Measurements from ENCODE around the gene YAP1. TPM values are rescaled to one million over a fixed set of nuclear protein-coding genes. Genes with fewer than 3 reads are reported as not detected.

YAP1 gene
- total and polyA plus RNA-seq, 2 donors (not counting 1 experiment from before 2014, with no cell fraction given) = 116 to 169 TPM

GRCh38 chr11:102269927-102270326, 159.7 kb downstream of the YAP1 start:
- TF ChIP-seq EZH2 (IDR thresholded peaks at IDR 0.05; ENCODE audit: low read length, missing control alignments) = no peak
- TF ChIP-seq CTCF (conservative IDR thresholded peaks at IDR 0.05 in 1 of 2, IDR thresholded peaks at IDR 0.05 in 1 of 2; ENCODE audit: low read depth in 1 of 2, low read length in 2 of 2) = no peak
- H3K27ac ChIP-seq (ENCODE audit: insufficient read depth, low read length) = no peak overlapping the region
- H3K27me3 ChIP-seq (ENCODE audit: control insufficient read depth, insufficient read depth, low read length) = no peaks in the 10 kb centered on the region
- peak; percentile 29 to 74 for DNase-seq (ENCODE audit: low read depth in 2 of 2)
- no peaks in the 10 kb centered on the region for H4K20me1 ChIP-seq (ENCODE audit: control insufficient read depth, extremely low read depth, insufficient read depth, low read length)
- peaks cover 13% of the 10 kb centered on the region for H3K4me1 ChIP-seq (ENCODE audit: control insufficient read depth, extremely low read depth, insufficient read depth, low read length)
- H3K4me2 ChIP-seq (ENCODE audit: extremely low read depth, insufficient read depth, low read length) = peak overlapping the region; percentile 27
- H3K36me3 ChIP-seq (ENCODE audit: control insufficient read depth, insufficient read depth, low read length) = no peaks in the 10 kb centered on the region
- H2AFZ ChIP-seq (ENCODE audit: low read length) = no peak overlapping the region
- no peak overlapping the region for H3K9ac ChIP-seq (ENCODE audit: insufficient read depth, low read length)
- no peak overlapping the region for H3K4me3 ChIP-seq (replicated peaks in 1 of 4; ENCODE audit: control extremely low read depth in 1 of 4, insufficient read depth in 1 of 4, low read depth in 3 of 4, low read length in 4 of 4)
- H3K9me3 ChIP-seq (ENCODE audit: control insufficient read depth, insufficient read depth, low read depth, low read length) = no peaks in the 10 kb centered on the region
- no peaks in the 10 kb centered on the region for H3K79me2 ChIP-seq (ENCODE audit: control insufficient read depth, insufficient read depth, low read length)

GRCh38 chr11:102272047-102272824, 162.0 kb downstream of the YAP1 start:
- no peak for DNase-seq (ENCODE audit: low read depth in 2 of 2)
- Histone ChIP-seq H3K4me1 (ENCODE audit: control insufficient read depth, extremely low read depth, insufficient read depth, low read length) (peaks cover 13% of the 10 kb centered on the region), H2AFZ (ENCODE audit: low read length) (no peak overlapping the region), H3K27me3 (ENCODE audit: control insufficient read depth, insufficient read depth, low read length) (no peaks in the 10 kb centered on the region), H4K20me1 (ENCODE audit: control insufficient read depth, extremely low read depth, insufficient read depth, low read length) (no peaks in the 10 kb centered on the region), H3K9me3 (ENCODE audit: control insufficient read depth, insufficient read depth, low read depth, low read length) (no peaks in the 10 kb centered on the region), H3K4me2 (ENCODE audit: extremely low read depth, insufficient read depth, low read length) (no peak overlapping the region), H3K27ac (ENCODE audit: insufficient read depth, low read length) (no peak overlapping the region), H3K79me2 (ENCODE audit: control insufficient read depth, insufficient read depth, low read length) (no peaks in the 10 kb centered on the region), H3K9ac (ENCODE audit: insufficient read depth, low read length) (no peak overlapping the region), H3K4me3 (replicated peaks in 1 of 4; ENCODE audit: control extremely low read depth in 1 of 4, insufficient read depth in 1 of 4, low read depth in 3 of 4, low read length in 4 of 4) (no peak overlapping the region), H3K36me3 (ENCODE audit: control insufficient read depth, insufficient read depth, low read length) (no peaks in the 10 kb centered on the region)
- no peak for TF ChIP-seq EZH2 (IDR thresholded peaks at IDR 0.05; ENCODE audit: low read length, missing control alignments)
- TF ChIP-seq CTCF (conservative IDR thresholded peaks at IDR 0.05 in 1 of 2, IDR thresholded peaks at IDR 0.05 in 1 of 2; ENCODE audit: low read depth in 1 of 2, low read length in 2 of 2) = no peak

GRCh38 chr11:102274628-102275027, 164.4 kb downstream of the YAP1 start:
- H3K36me3 ChIP-seq (ENCODE audit: control insufficient read depth, insufficient read depth, low read length) = no peaks in the 10 kb centered on the region
- H3K79me2 ChIP-seq (ENCODE audit: control insufficient read depth, insufficient read depth, low read length) = no peaks in the 10 kb centered on the region
- no peak overlapping the region for H3K4me3 ChIP-seq (replicated peaks in 1 of 4; ENCODE audit: control extremely low read depth in 1 of 4, insufficient read depth in 1 of 4, low read depth in 3 of 4, low read length in 4 of 4)
- no peaks in the 10 kb centered on the region for H4K20me1 ChIP-seq (ENCODE audit: control insufficient read depth, extremely low read depth, insufficient read depth, low read length)
- no peak overlapping the region for H2AFZ ChIP-seq (ENCODE audit: low read length)
- no peaks in the 10 kb centered on the region for H3K27me3 ChIP-seq (ENCODE audit: control insufficient read depth, insufficient read depth, low read length)
- peaks cover 3% of the 10 kb centered on the region for H3K4me1 ChIP-seq (ENCODE audit: control insufficient read depth, extremely low read depth, insufficient read depth, low read length)
- no peaks in the 10 kb centered on the region for H3K9me3 ChIP-seq (ENCODE audit: control insufficient read depth, insufficient read depth, low read depth, low read length)
- no peak overlapping the region for H3K27ac ChIP-seq (ENCODE audit: insufficient read depth, low read length)
- TF ChIP-seq CTCF (conservative IDR thresholded peaks at IDR 0.05 in 1 of 2, IDR thresholded peaks at IDR 0.05 in 1 of 2; ENCODE audit: low read depth in 1 of 2, low read length in 2 of 2) (no peak), EZH2 (IDR thresholded peaks at IDR 0.05; ENCODE audit: low read length, missing control alignments) (no peak)
- no peak overlapping the region for H3K4me2 ChIP-seq (ENCODE audit: extremely low read depth, insufficient read depth, low read length)
- no peak for DNase-seq (ENCODE audit: low read depth in 2 of 2)
- H3K9ac ChIP-seq (ENCODE audit: insufficient read depth, low read length) = no peak overlapping the region
